Activated CD4-positive, alpha-beta T cell treated with anti-CD3 and anti-CD28 coated beads, Interleukin-2, amount 10 ng/mL, durations not matched to agents 7 days and 5 days (primary cell): ENCODE data around the gene TEKTIP1. TPM values are rescaled to one million over a fixed set of nuclear protein-coding genes. Genes with fewer than 3 reads are reported as not detected.

Experiments
- CTCF ChIA-PET: fragments of 350-600 bp; sonication (Branson Sonifier 250); formaldehyde crosslinking; loops from one replicate; lab custom pipeline; 2021; ENCODE audit warnings: antibody characterized with exemption; lab: Charles Lee
- POLR2A ChIA-PET: fragments of 350-600 bp; sonication (Branson Sonifier 250); formaldehyde crosslinking; loops from one replicate; lab custom pipeline; 2021; ENCODE audit warnings: antibody characterized with exemption; lab: Charles Lee
- DNase-seq: peaks from one replicate; pipeline ENCODE4 v3.0.0-alpha.2; 2020
- H3K27ac Mint-ChIP-seq: one replicate; pipeline ENCODE4 v1.8.0; 2021; ENCODE audit warnings: mild to moderate bottlenecking, moderate library complexity, mixed read lengths
- H3K27me3 Mint-ChIP-seq: one replicate; pipeline ENCODE4 v1.8.0; 2021; ENCODE audit warnings: mixed read lengths
- H3K36me3 Mint-ChIP-seq: one replicate; pipeline ENCODE4 v1.8.0; 2021; ENCODE audit warnings: low read depth, mixed read lengths
- H3K4me1 Mint-ChIP-seq: one replicate; pipeline ENCODE4 v1.8.0; 2021; ENCODE audit warnings: mixed read lengths
- H3K4me3 Mint-ChIP-seq: one replicate; pipeline ENCODE4 v1.8.0; 2021; ENCODE audit warnings: mild to moderate bottlenecking, moderate library complexity, mixed read lengths
- H3K9me3 Mint-ChIP-seq: one replicate; pipeline ENCODE4 v1.8.0; 2021; ENCODE audit warnings: mixed read lengths
- total RNA-seq, 2 experiments: library from RNA; stranded (reverse); gene quantifications; one replicate each; pipeline ENCODE4 v1.2.3, GENCODE V29; 2021

TEKTIP1 gene
- total RNA-seq, 2 experiments from 2014 or later = 6.5 to 8.7 TPM

DNA sequence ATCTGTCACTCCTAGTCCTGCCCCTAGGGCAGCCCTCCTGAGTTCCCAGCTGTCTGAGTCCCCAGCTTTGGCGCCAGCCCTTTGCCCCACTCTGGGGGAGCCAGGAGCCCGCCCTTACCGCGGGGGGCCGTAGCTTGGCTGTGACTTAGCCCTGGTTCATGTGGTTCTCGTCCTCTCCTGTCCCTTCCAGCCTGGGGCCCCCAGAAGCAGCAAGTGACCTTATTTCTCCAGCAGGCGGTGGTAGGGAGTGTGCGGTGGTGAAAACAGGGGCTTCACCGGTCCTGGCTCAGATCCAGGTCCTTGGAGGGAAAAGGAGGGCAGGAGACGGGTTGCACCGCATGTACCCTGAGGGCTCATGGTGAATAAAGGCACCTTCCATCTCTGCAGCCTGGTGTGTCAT is 54.2 kb downstream of the TEKTIP1 start:
- no peak overlapping the region for H3K27ac Mint-ChIP-seq
- POLR2A ChIA-PET = no interaction called here
- peaks cover 6% of the 10 kb centered on the region for H3K9me3 Mint-ChIP-seq
- H3K36me3 Mint-ChIP-seq = no peaks in the 10 kb centered on the region
- no peaks in the 10 kb centered on the region for H3K27me3 Mint-ChIP-seq
- H3K4me1 Mint-ChIP-seq = no peaks in the 10 kb centered on the region
- CTCF ChIA-PET = interaction anchor here (0.5 to 1.3 kb wide), 2 partner anchors 9 to 168 kb away, joined by 3 to 4 read pairs; no protein-coding TSS in a partner anchor
- no peak overlapping the region for H3K4me3 Mint-ChIP-seq
- no peak for DNase-seq

Other genes with a start within 250 kb of the TEKTIP1 start
- gene NFIC, start 172.6 kb upstream of the TEKTIP1 start, total RNA-seq = 10 to 100 TPM; 14.2 TPM
- gene SMIM24, start 58.6 kb upstream of the TEKTIP1 start, total RNA-seq = under 1 TPM; 0.27 to 0.33 TPM
- not detected for gene SMIM44, start 55.7 kb upstream of the TEKTIP1 start, total RNA-seq
- 10 to 100 TPM in 1 of 2 experiments, 1 to 10 TPM in 1; 9.2 to 12.6 TPM for gene DOHH, start 38.5 kb upstream of the TEKTIP1 start, total RNA-seq
- 10 to 100 TPM; 78.6 to 79.3 TPM for gene FZR1, start 32.9 kb upstream of the TEKTIP1 start, total RNA-seq
- 10 to 100 TPM; 62.1 to 67.6 TPM for gene MFSD12, start 18.4 kb downstream of the TEKTIP1 start, total RNA-seq
- gene HMG20B, start 33.8 kb downstream of the TEKTIP1 start, total RNA-seq = 10 to 100 TPM; 47.8 to 54.1 TPM
- under 1 TPM; 0.57 to 0.71 TPM for gene GIPC3, start 46.3 kb downstream of the TEKTIP1 start, total RNA-seq
- under 1 TPM; 0.92 to 1.00 TPM for gene TBXA2R, start 67.7 kb downstream of the TEKTIP1 start, total RNA-seq
- 10 to 100 TPM; 31.8 to 39.1 TPM for gene CACTIN, start 87.6 kb downstream of the TEKTIP1 start, total RNA-seq
- gene PIP5K1C, start 161.3 kb downstream of the TEKTIP1 start, total RNA-seq = 10 to 100 TPM; 18.7 to 19.5 TPM
- 1 to 10 TPM; 2.7 to 3.5 TPM for gene TJP3, start 169.2 kb downstream of the TEKTIP1 start, total RNA-seq
- gene APBA3, start 222.5 kb downstream of the TEKTIP1 start, total RNA-seq = 10 to 100 TPM; 45.8 to 46.2 TPM
- gene MRPL54, start 223.5 kb downstream of the TEKTIP1 start, total RNA-seq = 10 to 100 TPM; 78.4 to 81.3 TPM
- gene RAX2, start 233.1 kb downstream of the TEKTIP1 start, total RNA-seq = not detected
- gene MATK, start 247.2 kb downstream of the TEKTIP1 start, total RNA-seq = 10 to 100 TPM; 14.8 to 18.3 TPM